HUDEP-2 (cell line): ENCODE measurements around the gene L3MBTL4.

Experiments
- DNase-seq, 76 experiments: peaks; one replicate each; lab custom pipeline; 2025; ENCODE audit not compliant: unreplicated experiment in 76 of 76; lab: John Stamatoyannopoulos, UW

L3MBTL4 gene

DNA sequence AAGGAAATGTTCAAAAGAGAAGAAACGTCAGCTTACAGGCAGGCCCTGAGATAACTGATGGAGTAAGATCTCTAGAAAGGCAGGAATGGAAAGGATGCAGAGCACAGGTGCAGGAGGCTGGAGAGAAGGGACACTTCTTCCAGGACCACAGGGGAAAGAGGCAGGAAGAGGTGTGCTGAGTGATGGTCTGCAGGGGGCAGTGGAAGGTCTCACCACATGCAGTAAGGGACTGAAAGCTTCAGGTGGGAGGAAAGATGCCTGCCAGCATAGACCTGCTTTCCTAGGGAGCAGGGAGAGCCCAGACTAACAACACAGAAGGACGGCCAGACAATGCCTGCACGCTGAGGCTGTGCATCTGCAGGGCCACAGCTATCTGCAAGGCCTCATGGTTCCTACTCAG is 156.8 kb downstream of the L3MBTL4 start:
- DNase-seq = no peak

DNA sequence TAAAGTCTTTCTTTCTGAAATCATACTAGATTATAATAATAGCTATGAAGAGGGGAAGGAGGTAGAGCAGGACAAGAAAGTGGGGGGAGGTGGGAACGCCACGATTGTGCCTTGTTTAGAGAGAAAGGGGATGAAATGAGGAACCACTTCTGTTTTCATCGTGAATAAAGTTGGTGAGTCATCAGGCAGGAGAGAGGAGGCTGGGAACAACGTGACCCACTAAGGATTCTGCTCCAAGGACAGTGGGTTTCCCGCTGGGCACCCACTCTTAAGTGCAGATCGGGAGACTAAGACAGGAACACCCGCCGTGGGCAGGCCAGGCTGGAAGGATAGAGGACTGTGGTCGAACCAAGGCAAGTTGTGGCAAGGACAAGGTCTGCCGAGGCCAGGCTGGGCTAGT is 158.2 kb downstream of the L3MBTL4 start:
- DNase-seq = no peak

DNA sequence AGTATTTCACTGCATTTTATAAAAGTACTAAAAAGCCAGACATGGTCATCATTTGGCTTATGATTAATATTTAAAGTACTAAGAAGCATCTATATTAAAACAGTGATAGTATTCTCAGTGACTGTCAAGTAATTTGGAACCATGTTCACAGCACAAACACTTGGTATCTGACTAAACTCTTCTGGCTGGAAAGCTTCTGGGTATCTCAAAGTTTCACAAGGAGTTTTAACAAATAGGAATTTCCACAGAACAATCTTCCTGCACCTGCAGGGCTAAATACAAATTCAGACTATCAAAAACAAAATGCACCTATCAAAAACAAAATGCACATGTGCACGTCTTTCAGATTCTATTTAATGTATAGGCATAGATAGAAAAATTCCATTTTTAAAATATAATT is 158.8 kb downstream of the L3MBTL4 start:
- no peak for DNase-seq

DNA sequence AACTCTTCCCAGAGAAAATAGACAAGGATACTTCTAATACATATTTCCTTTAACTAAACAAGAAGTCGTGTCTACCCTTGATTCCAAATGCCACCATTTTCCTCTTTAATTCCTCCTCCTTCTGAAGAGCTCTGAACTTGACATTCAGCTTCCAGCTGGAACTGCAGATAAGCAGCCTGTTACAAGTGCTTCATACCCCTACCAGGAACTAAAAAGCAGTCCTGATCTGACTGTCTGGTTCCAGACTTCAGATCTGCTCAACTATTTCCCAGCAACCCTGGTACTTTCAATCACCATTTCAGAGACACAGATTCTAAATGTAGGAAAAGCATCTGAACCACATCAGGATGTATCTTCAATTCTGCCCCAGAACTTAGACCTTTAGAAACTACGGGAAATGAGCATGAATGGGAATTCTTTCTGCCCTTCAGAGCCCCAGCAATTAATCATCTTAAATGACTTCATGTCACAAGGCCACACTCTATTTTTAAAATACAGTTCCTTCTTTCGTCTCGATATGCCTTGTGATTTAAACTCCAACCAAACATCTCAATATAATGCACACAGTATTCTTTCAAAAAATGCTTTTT is 159.5 kb downstream of the L3MBTL4 start:
- DNase-seq = no peak

DNA sequence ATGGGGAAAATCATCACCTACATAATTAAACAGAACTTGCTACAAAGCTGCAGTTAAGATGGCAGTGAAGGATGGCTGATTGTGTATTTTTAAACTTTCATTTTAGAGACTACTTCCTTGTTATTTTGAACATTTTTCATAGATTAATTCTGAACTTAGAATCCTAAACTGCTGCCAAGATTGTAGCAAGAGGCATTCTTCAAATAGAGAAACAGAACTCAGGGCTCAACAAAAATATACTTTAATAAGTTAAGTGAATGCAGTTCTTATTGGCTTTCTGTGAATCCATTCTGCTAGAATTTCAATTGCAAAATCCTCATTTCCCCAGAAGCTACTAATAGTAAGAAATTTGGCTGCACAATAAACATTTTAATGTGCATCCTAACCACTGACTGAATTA is 160.3 kb downstream of the L3MBTL4 start:
- no peak for DNase-seq

DNA sequence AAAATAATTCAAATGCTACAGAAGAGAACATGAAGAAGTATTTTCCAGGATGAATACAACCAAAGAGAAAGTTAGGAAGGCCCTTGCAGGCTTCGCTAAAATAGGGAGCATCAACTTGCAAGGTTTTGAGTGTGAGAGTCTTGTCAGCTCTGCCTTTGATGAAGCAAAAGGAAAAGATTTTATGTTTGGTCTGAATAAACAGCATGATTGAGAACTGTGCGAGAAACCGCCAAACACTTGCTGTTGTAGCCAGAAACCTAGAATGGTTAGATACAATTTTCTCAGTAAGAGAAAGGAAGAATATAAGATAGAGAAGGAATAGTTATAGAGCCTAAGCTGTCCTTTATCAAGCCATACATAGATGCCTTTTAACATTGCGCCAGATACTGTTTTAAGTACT is 163.6 kb downstream of the L3MBTL4 start:
- DNase-seq = no peak

DNA sequence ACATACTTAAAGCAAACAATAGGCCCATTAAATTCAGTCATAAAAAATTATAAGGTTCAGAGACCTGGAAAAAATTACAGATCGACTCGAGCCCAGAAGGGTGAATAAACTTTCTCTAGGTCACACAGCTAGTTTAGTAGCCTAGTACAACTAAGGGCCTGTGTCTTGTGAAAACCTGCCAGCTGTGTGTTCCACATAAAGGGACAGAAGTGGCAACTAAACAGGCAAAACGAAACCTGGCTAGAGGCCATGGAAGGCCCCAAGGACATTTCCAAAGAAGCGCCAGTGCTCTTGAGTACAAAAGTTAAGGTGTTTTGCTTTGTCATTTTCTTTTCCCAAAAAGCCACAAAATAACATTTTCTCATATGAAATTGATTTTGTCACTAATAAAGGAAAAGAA is 164.9 kb downstream of the L3MBTL4 start:
- no peak for DNase-seq

DNA sequence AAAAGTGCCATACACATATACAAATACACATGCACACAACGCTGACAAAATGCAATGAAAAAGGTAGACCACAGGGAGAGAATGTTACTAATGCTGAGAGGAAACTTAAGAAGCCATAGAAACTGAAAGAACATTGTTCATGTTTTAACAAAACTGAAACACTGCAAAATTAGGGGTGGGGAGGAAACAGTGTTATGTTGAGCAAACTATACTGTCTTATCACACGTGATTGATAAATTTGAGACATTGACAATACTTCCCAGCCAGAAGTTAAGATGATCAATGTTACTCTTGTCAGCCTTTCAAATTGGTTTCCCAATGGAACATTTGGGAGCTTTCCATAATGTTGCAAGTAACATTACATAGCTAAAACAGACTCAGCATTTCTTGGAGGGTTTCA is 165.5 kb downstream of the L3MBTL4 start:
- DNase-seq = no peak

DNA sequence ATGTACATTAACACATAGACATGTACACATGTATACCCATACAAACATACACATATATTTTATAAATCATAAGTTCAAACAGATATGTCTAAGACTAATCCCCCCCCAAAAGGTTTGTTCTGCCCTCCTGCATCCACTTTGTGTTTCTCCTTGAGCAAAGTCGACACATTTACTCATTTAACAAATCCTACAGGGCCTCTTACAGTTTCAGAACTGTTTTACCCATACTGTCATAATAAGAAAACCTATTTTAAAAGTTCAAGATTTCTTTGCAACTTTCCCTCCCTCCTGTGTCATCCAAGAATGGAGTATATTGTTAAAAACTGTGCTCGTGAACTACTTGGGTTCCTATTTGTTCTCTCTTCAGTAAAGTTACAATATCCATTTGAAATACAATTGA is 166.7 kb downstream of the L3MBTL4 start:
- DNase-seq = no peak

DNA sequence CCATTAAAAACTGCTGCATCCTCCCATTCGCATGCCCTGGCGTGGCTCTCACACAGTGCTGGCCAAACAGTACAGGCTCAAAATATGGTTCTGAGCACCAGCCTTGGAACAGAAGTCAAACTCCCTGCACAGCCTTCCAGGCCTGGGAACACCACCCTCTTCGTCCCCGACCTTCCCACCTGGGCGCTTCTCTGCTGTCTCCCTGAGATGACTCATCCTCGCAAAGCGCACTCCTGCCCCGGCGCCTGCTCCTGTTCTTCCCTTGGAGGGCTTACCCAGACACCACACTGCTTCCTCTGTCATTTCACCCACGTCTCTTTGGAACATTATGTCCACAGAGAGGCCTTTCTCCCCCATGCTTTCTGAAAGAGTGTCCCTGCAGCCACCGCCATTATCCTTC is 172.7 kb downstream of the L3MBTL4 start:
- DNase-seq = no peak

DNA sequence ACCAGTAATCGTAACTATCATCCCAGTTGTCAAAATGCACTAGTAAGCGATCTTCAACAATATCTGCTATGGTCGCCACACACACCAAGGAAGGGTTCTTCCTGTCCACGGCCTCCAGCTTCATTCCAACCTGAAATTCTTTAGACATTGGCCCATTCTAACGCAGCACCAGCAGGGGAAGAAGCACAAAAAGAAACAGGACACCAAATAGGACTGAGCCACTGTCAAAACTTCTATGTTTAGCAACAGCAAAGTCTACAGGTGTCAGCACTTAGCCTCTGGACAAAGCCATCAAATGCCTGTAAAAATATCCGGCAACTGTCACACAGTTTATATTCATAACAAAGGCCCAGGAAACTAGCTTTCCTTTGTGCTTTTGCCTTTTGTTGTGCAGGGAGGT is 175.0 kb downstream of the L3MBTL4 start:
- no peak for DNase-seq

DNA sequence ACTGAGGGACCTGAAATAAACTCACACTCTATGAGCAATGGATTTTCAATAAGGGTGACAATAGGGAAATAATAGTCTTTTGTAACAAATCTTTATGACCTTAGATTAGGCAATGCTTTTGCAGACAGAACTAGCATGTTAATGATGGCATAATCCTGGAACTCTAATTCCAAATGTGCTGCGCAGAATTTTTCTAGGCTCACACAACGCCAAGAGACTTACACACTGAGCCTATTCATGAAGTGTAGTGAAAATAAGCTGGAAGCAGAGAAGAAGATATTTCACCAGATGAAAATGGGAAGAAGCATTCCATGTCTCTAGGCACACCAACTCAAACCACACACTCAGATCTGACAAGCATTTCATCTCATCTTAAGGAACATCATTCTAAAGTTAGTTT is 178.5 kb downstream of the L3MBTL4 start:
- DNase-seq = no peak

DNA sequence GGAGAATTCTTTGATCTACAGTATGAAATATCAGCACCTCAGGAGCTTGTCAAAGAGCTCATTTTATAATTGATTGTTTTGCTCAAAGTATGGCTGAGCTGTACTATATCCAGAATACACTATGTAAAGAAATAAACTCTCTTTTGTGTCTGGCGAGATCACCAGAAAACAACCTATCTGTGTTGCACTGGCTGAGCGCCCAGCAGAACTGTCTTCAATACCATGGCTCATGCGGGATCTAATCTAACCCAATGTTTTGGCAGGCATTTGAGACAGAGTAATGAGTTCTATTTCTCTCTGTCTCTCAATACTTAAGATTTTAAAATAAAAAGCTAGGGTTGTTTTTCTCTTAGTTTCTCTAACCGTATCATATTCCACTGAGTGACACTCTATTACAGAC is 192.4 kb downstream of the L3MBTL4 start:
- no peak for DNase-seq

DNA sequence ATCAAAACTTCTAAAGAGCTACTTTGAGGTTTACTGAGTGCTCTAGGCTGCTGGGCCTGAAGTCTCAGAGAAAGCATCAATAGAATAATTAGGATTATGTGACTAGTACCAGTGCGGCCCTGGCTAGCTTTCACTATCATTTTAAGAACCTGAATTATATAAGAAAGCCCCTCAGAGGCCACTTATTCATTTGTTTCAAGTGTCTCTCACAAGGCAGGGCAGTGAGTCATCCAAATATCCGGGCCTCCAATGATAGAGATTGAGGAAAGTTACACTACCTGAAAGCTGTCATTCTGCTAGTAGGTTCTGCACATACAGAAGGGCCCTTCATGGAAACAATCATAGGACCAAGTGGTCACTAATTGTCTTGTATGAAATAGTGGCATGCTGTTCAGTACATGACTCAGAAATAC is 193.1 kb downstream of the L3MBTL4 start:
- DNase-seq = no peak

DNA sequence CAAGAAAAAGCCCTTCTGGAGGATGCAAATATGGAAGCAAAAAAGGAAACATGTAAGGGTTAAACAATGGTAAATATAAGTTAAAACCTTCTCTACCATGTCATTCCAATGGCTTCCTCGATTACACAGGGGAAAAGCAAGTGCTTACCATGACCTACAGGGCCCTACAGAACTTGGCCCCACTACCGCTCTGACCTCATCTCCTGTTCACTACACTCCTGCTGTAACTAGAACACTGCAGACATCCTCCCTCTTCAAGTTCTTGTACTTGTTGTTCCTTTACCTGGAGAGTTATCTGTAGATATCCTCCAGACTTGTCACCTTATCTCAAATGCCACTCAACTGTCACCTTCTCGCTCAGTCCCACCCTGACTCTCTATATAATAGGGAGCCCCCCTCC is 194.6 kb downstream of the L3MBTL4 start:
- DNase-seq = no peak

DNA sequence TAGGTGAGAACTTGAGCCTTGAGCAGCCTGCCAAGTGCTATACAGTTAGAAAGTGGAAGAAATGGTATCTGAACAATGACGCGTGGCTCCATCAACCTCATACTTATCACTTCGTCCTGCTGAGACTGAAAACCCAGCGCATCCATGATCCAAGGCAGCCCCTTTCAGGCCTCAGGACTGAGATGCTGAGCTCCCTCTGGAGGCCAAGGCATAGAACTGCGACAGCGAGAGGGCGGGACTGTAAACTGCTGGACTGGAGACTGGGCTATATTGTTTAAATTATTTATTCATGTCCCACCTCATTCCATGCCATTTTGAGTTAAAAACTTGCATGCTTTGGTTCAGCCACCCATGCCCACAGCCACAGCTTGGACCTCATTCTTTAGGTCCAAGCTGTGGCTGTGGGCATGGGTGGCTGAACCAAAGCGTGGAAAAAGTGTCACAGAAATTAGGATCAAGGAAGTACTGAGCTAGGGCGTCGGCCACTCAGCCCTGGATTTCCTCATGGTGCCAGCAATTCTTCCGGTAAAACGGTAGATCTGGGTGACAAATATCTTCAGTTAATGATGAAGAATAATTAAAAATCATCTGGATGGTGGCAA is 195.5 kb downstream of the L3MBTL4 start:
- peak in 8 of 76 experiments; percentile 0 to 19 (median 5) for DNase-seq

DNA sequence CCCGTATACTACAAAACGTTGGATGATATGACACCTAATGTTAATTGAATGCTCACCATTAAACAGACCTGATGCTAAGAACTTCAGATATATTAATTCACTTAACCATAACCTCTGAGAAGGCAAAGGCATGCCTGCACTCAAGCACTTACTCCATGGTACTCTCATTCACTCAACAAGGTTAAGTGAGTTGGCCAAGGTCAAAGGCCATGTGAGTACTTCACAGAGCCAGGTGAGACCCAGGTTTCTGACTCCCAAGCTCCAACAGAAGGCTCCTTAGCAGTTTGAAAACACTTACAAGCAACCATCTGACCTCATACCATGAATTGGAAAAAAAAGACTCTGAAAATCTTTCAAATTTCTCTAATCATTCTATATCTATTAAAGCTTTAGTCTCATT is 198.8 kb downstream of the L3MBTL4 start:
- DNase-seq = no peak

DNA sequence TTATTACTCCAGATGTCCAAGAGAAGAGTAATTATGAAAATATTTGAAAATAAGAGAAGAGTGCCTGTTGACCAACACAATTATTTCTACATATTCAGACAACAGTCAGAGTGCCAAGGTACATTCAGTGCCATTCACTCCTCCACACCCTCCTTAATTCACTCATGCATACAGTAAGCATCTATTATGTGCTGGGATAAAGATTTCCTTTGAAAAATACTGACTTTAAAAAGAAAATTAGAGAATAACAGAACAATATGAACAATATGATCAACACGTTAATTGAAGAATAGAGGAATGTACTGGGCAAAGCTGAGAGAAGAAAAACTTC is 203.6 kb downstream of the L3MBTL4 start:
- no peak for DNase-seq

DNA sequence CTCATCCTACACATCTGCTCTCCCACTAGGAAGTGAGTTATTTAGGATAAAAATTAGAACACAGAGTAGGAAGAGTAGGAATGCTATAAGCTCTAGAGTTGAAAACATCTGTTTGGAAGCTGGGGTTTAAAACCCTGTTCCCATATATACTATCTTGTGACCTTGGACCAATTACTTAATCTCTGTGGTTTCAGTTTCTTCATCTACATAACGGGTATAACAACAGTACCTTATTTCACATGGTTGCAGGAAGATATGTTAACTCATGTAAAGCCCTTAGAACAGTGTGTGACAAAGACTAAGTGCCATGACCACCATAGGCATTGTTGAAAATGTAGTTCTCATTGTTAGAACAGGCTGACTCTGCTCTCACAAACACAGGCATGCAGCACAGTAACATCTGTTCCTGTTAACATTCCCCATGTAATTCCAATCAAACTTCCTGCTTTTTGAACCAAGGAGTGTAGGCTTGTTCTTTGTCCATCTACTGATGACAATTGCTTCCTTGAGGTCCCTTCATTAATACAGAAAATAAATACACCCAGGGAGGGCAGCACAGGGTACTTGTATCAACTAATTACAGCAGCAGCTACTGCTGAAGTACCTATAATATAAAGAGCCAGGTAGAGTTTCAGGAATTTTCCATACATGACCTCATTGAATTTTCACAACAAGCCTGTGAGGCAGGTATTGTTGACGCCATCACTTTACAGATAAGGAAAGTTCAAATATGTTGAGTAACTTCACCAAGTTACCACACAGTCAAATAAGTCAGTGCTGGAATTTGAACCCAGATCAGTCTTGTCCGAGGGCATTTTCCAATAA is 204.2 kb downstream of the L3MBTL4 start:
- DNase-seq = no peak

DNA sequence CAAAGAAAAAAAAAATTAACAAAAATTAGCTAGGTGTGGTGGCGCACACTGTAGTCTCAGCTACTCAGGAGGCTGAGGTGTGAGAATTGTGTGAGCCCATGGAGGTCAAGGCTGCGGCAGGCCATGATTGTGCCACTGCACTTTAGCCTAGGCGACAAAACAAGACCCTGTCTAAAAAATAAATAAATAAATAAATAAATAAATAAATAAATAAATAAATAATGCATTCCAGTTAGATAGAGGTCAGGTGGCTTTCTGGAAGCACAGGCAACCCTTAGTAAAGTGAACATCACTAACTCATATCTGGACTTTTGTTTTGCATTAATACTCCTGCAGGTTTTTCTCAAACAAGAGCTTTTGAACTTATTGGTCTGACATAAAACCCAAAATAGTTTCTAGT is 206.8 kb downstream of the L3MBTL4 start:
- DNase-seq = no peak

DNA sequence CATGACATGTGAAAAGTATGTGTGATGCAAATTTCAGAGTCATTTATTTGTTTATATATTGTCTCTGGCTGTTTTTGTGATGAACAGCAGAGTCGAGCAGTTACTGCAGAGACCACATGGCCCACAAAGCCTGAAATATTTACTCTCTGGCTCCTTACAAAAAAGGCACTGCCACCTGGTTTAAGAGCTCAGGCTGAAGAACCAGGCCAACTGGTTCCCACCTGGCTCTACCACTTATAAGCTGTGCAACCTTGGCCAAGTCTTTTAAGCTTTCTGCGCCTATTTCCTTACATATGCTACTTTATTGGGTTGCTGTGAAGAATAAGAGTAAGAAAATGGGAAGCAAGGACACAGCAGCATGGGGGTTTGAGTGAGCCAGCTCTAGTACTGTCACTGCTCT is 207.6 kb downstream of the L3MBTL4 start:
- DNase-seq = no peak

DNA sequence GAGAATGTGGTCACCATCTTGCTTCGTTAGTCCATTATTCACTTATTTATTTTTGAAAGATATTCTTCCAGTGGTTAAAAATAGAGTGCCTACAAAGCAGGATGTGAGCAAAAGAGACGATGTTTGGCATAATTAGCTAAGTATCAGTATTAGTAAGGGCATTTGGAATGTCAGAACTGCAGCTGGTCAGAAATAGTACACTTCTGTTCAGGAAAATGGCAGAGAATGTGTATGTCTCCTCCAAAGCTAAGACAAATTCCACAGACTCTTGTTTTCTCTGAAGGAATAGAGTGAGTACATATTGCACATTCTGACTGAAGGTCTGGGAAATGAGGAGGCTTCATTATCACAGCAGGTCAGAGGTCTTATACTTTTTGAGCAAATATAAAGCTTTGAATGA is 209.0 kb downstream of the L3MBTL4 start:
- no peak for DNase-seq
